GM12878 (cell line): ENCODE measurements around the gene TENT5A. TPM values are rescaled to one million over a fixed set of nuclear protein-coding genes. Genes with fewer than 3 reads are reported as not detected.

Experiments
- ATAC-seq: fragments of 200-7000 bp; cut with Tn5 transposase; 3 replicates; pipeline ENCODE4 v1.9.1; 2020; ENCODE audit warnings: mild to moderate bottlenecking, moderate library complexity
- BruUV-seq: library from RNA; stranded (reverse); fragments of 400-500 nt; replicated peaks from 2 replicates; lab custom pipeline; 2021; lab: Mats Ljungman, UMichigan
- CTCF ChIA-PET: fragments of 300-600 bp; sonication (Branson Sonifier 250); formaldehyde crosslinking; extraction: SDS; loops from one replicate; lab custom pipeline; 2021; ENCODE audit warnings: inconsistent platforms; lab: Yijun Ruan, JAX
- POLR2A ChIA-PET: fragments of 350-600 bp; formaldehyde crosslinking; extraction: SDS; loops from one replicate; lab custom pipeline; 2021; ENCODE audit warnings: inconsistent platforms; lab: Charles Lee
- RAD21 ChIA-PET: fragments of 300-600 bp; sonication (Branson Sonifier 250); formaldehyde crosslinking; loops from one replicate; lab custom pipeline; 2023; ENCODE audit warnings: antibody characterized with exemption; ENCODE audit not compliant: unreplicated experiment; lab: Charles Lee
- SMC1A ChIA-PET: fragments of 300-600 bp; sonication (Branson Sonifier 250); formaldehyde crosslinking; loops from one replicate; lab custom pipeline; 2023; ENCODE audit not compliant: unreplicated experiment, uncharacterized antibody; lab: Charles Lee
- DNase-seq: peaks from one replicate; pipeline ENCODE4 v3.0.0-alpha.2; 2011; ENCODE audit warnings: low read depth, low spot score
- FAIRE-seq: peaks from 3 replicates; lab custom pipeline; 2011; peaks lifted over from hg19 to GRCh38; lab: Jason Lieb, UNC
- H2AFZ ChIP-seq: 2 replicates; pipeline ENCODE4 v1.6.0; 2011; ENCODE audit warnings: low read depth, low read length, control low read depth; ENCODE audit not compliant: control insufficient read depth
- H3K27ac ChIP-seq: 2 replicates; pipeline ENCODE4 v1.5.1; 2011; ENCODE audit warnings: control low read depth; ENCODE audit not compliant: control insufficient read depth, insufficient read depth
- H3K27me3 ChIP-seq, 2 experiments: replicated peaks in 1 of 2; 2 replicates each; pipeline versions ENCODE4 v1.6.0 to v1.6.1; 2011; ENCODE audit warnings: low read length in 1 of 2; ENCODE audit not compliant: control insufficient read depth in 2 of 2, insufficient read depth in 2 of 2
- H3K36me3 ChIP-seq, 2 experiments: 2 replicates each; pipeline ENCODE4 v1.5.1; 2011; ENCODE audit warnings: low read length in 1 of 2; ENCODE audit not compliant: control insufficient read depth in 2 of 2, insufficient read depth in 2 of 2
- H3K4me1 ChIP-seq: 2 replicates; pipeline ENCODE4 v1.6.1; 2011; ENCODE audit warnings: mild to moderate bottlenecking, low read length, moderate library complexity, mixed read lengths; ENCODE audit not compliant: control insufficient read depth, insufficient read depth
- H3K4me2 ChIP-seq: 2 replicates; pipeline ENCODE4 v1.6.0; 2011; ENCODE audit warnings: control low read depth; ENCODE audit not compliant: control insufficient read depth, insufficient read depth
- H3K4me3 ChIP-seq: fragments of 200-600 bp; sonication (generic); 2 replicates; pipeline ENCODE4 v1.5.1; 2016
- H3K79me2 ChIP-seq: 2 replicates; pipeline ENCODE4 v1.6.0; 2011; ENCODE audit warnings: low read length; ENCODE audit not compliant: control insufficient read depth, insufficient read depth
- H3K9ac ChIP-seq: 2 replicates; pipeline ENCODE4 v1.8.0; 2011; ENCODE audit warnings: low read length, control low read depth, mixed read lengths; ENCODE audit not compliant: control insufficient read depth, insufficient read depth
- H3K9me3 ChIP-seq: replicated peaks from 3 replicates; pipeline ENCODE4 v1.5.1; 2011; ENCODE audit warnings: mild to moderate bottlenecking, low read length; ENCODE audit not compliant: control insufficient read depth, insufficient read depth
- H4K20me1 ChIP-seq: 2 replicates; pipeline ENCODE4 v1.6.0; 2011; ENCODE audit not compliant: control insufficient read depth, insufficient read depth
- CREM ChIP-seq: IDR thresholded peaks from 2 replicates; pipeline ENCODE4 v1.6.1; 2014; ENCODE audit warnings: antibody characterized with exemption, low read depth
- ESRRA ChIP-seq: IDR thresholded peaks from 2 replicates; pipeline ENCODE4 v1.6.1; 2012; ENCODE audit warnings: mild to moderate bottlenecking, low read length, improper control_type of control experiment
- HCFC1 ChIP-seq: fragments of 150-350 bp; IDR thresholded peaks from 2 replicates; pipeline ENCODE4 v1.6.1; 2014; ENCODE audit warnings: low read length
- HDGF ChIP-seq: fragments of 450-650 bp; IDR thresholded peaks from 2 replicates; pipeline ENCODE4 v1.6.1; 2016; ENCODE audit warnings: antibody characterized with exemption
- NBN ChIP-seq: fragments of 450-650 bp; IDR thresholded peaks from 2 replicates; pipeline ENCODE4 v1.6.1; 2016
- NFIC ChIP-seq: IDR thresholded peaks from 2 replicates; pipeline ENCODE4 v1.6.1; 2012; ENCODE audit warnings: low read depth, mild to moderate bottlenecking, inconsistent platforms, low read length, moderate library complexity
- NFYA ChIP-seq: IDR thresholded peaks from 2 replicates; pipeline ENCODE4 v1.6.1; 2011; ENCODE audit warnings: low read depth, mild to moderate bottlenecking, low read length, improper control_type of control experiment, borderline replicate concordance
- RAD21 ChIP-seq: IDR thresholded peaks from 2 replicates; pipeline ENCODE4 v1.6.1; 2011; ENCODE audit warnings: mild to moderate bottlenecking, low read depth, low read length, moderate library complexity; ENCODE audit not compliant: insufficient read depth
- RB1 ChIP-seq: fragments of 450-650 bp; formaldehyde crosslinking; IDR thresholded peaks from 2 replicates; pipeline ENCODE4 v1.6.1; 2017; ENCODE audit warnings: mild to moderate bottlenecking, borderline replicate concordance
- SIN3A ChIP-seq: IDR thresholded peaks from 2 replicates; pipeline ENCODE4 v1.6.1; 2012; ENCODE audit warnings: low read depth, low read length, improper control_type of control experiment
- SMAD5 ChIP-seq: IDR thresholded peaks from 2 replicates; pipeline ENCODE4 v1.6.1; 2016; ENCODE audit warnings: antibody characterized with exemption, low read depth
- TCF12 ChIP-seq: IDR thresholded peaks from 2 replicates; pipeline ENCODE4 v1.6.1; 2011; ENCODE audit warnings: low read depth, mild to moderate bottlenecking, low read length
- ZNF24 ChIP-seq: fragments of 450-650 bp; IDR thresholded peaks from 2 replicates; pipeline ENCODE4 v1.6.1; 2017; ENCODE audit warnings: antibody characterized with exemption, mild to moderate bottlenecking
- WGBS: methylation state at CpG from one replicate; pipeline ENCODE4 v1.1.6; 2016; ENCODE audit warnings: low lambda C conversion rate; ENCODE audit not compliant: insufficient replicate concordance, insufficient coverage; ENCODE audit errors: missing lambda C conversion rate; 5-methylcytosine and 5-hydroxymethylcytosine counted together
- in situ Hi-C: fragments of 300-500 bp; cut with MboI; formaldehyde crosslinking; loops from 9 replicates; pipeline ENCODE4 v1.14.3; 2018; ENCODE audit warnings: mixed read lengths
- intact Hi-C: fragments of 100-400 bp; cut with micrococcal nuclease; formaldehyde crosslinking; loops from one replicate; pipeline ENCODE4 v1.14.2; 2022; ENCODE audit not compliant: unreplicated experiment
- polyA plus RNA-seq, 11 experiments: library from polyadenylated mRNA; depleted of rRNA in 4 of 11; unstranded in 6 of 11; stranded (reverse) in 5 of 11; fragments of >200 nt; fragmentation: Nextera tagmentation in 4 of 11; fragmentation: Illumina TruSeq in 1 of 11; extraction: Ambion mirVana in 4 of 11; extraction: Trizol in 1 of 11; gene quantifications; 1 replicate in 1 of 11; 2 replicates in 10 of 11; pipeline versions ENCODE4 v1.2.1 to v1.2.3, GENCODE V29; 2011 to 2016; ENCODE audit warnings: inconsistent platforms in 2 of 11, missing spikeins in 2 of 11, low read depth in 1 of 11
- total RNA-seq, 4 experiments: library from RNA; depleted of rRNA in 3 of 4; stranded (reverse); fragments of >200 nt in 3 of 4; fragmentation: Illumina TruSeq in 1 of 4; extraction: Trizol in 1 of 4; gene quantifications; 2 replicates each; pipeline versions ENCODE4 v1.2.1 to v1.2.3, GENCODE V29; 2013 to 2021
- TF ChIP-seq, protein P1 (sequence below): fragments of 450-650 bp; IDR thresholded peaks from 2 replicates; pipeline ENCODE4 v1.6.1; 2017; ENCODE audit warnings: mild to moderate bottlenecking
- TF ChIP-seq, protein P2 (sequence below): IDR thresholded peaks from 2 replicates; pipeline ENCODE4 v1.6.1; 2011; ENCODE audit warnings: low read depth, low read length, improper control_type of control experiment, borderline replicate concordance

The TENT5A gene
- total and polyA plus RNA-seq, 10 of the 15 experiments (the other 5 are each of a cell fraction or from before 2014, with no cell fraction given) = 0.25 to 9.6 (median 0.48) TPM

DNA sequence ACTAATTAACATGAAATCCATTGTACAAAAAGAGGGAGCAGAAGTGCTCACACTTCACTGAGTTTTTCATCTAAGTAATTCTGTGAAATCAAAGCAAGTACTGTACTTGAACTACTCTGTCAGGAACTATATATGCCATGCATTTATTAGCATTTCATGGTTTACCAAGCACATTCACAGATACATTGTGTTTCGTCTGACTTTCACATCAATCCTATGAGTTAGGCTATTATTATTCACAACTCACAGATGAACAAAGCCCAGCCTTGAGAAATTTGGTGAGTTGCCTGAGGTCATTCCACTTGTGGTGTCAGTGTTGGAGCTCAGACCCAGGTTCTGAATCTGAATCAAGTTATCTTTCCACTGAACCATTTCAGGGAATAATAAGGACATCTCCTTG is 33.7 kb upstream of the TENT5A start:
- H3K36me3 ChIP-seq = no peaks in the 10 kb centered on the region
- no peaks in the 10 kb centered on the region; the same call in 2 of the 3 replicates for H3K9me3 ChIP-seq
- no peaks in the 10 kb centered on the region for H3K27me3 ChIP-seq
- no peaks in the 10 kb centered on the region for H4K20me1 ChIP-seq
- FAIRE-seq (peak; percentile 23), DNase-seq (no peak)
- no peak overlapping the region for H3K9ac ChIP-seq
- intact Hi-C loops = no loop called here
- no TSS peak for BruUV-seq
- 67% methylated on average over 1 of the region's 1 CpG for WGBS
- no peak overlapping the region for H3K4me2 ChIP-seq
- RAD21 ChIA-PET = no interaction called here
- no peak for TF ChIP-seq HDGF
- TF ChIP-seq TCF12 = no peak
- TF ChIP-seq SMAD5 = no peak
- TF ChIP-seq RAD21 = no peak
- TF ChIP-seq NFYA = no peak
- TF ChIP-seq RB1 = no peak
- no peak for TF ChIP-seq ZNF24
- TF ChIP-seq SIN3A = no peak
- no peak for TF ChIP-seq NFIC
- TF ChIP-seq, protein P1, sequence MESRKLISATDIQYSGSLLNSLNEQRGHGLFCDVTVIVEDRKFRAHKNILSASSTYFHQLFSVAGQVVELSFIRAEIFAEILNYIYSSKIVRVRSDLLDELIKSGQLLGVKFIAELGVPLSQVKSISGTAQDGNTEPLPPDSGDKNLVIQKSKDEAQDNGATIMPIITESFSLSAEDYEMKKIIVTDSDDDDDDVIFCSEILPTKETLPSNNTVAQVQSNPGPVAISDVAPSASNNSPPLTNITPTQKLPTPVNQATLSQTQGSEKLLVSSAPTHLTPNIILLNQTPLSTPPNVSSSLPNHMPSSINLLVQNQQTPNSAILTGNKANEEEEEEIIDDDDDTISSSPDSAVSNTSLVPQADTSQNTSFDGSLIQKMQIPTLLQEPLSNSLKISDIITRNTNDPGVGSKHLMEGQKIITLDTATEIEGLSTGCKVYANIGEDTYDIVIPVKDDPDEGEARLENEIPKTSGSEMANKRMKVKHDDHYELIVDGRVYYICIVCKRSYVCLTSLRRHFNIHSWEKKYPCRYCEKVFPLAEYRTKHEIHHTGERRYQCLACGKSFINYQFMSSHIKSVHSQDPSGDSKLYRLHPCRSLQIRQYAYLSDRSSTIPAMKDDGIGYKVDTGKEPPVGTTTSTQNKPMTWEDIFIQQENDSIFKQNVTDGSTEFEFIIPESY = no peak
- no peak for TF ChIP-seq ESRRA
- TF ChIP-seq, protein P2, sequence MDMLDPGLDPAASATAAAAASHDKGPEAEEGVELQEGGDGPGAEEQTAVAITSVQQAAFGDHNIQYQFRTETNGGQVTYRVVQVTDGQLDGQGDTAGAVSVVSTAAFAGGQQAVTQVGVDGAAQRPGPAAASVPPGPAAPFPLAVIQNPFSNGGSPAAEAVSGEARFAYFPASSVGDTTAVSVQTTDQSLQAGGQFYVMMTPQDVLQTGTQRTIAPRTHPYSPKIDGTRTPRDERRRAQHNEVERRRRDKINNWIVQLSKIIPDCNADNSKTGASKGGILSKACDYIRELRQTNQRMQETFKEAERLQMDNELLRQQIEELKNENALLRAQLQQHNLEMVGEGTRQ = no peak
- no peak for TF ChIP-seq NBN
- no peak for TF ChIP-seq HCFC1
- no peak for TF ChIP-seq CREM
- TF ChIP-seq, all 136 proteins: peak for 0
- in situ Hi-C loops = no loop called here
- ChIA-PET CTCF (interaction anchor here (1.6 kb wide), 1 partner anchor 12 kb away, joined by 4 read pairs; no protein-coding TSS in a partner anchor), SMC1A (interaction anchor here (0.7 to 1.9 kb wide), 4 partner anchors 20 to 35 kb away, joined by 3 to 6 read pairs (median 4); no protein-coding TSS in a partner anchor), POLR2A (no interaction called here)
- ATAC-seq = no peak
- Histone ChIP-seq H2AFZ (no peak overlapping the region), H3K27ac (no peak overlapping the region), H3K4me3 (no peak overlapping the region), H3K4me1 (no peaks in the 10 kb centered on the region), H3K79me2 (no peaks in the 10 kb centered on the region)
